Islet of Langerhans (tissue), 1 donor: ENCODE measurements around the gene ATOX1.
"Not testable (repeated sequence)": the region's sequence is repeated elsewhere in the genome, so short reads cannot be mapped to it uniquely, and the experiment has no call there.

Experiments used
- FAIRE-seq: peaks from one replicate; lab custom pipeline; 2011; peaks lifted over from hg19 to GRCh38; lab: Jason Lieb, UNC

ATOX1 gene

DNA sequence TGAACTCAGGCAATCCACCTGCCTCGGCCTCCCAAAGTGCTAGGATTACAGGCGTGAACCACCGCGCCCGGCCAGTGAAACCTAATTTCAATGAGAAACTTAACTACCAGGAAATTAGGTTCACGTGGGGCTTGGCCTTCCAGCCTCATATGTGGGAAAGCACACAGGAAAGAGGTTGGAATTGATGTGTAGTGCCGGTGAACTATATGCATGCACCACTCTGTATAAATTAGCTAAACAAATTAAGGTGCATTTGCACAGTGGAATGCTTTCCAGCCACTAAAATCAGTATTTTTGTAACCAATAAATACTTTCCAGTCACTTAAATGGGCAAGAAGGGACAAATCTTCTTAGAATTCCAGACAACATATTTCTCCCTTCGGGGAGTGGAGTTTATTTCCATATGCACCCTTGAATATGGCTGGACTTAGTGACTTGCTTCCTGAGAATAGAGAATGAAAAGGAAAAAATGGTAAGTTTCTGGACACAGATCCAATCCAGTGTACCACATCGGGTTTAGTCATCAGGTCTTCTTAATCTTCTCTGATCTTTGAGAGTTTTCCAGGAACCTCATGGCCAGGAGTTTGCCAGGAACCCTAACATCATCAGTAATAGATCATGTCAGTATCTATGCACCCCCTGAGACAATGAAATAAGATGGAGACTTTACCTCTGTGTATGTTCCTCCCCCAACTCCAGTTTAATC lies 24.9 kb downstream of the ATOX1 start:
- FAIRE-seq = no peak

DNA sequence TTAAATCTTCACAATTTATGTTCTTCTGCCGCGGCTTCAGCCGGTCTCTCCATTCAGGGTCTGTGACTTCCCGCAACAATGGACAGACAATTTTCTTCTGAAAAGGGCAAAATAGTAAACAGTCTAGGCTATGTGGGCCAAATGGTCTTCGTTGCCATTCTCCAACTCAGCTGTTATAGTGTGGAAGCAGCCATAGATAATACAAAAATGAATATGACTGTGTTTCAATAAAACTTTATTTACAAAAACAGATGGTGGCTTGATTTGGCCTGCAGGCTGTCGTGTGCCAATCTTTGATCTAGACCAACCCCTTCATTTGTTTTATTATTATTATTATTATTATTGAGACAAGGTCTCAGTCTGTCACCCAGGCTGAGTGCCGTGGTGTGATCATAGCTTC lies 28.1 kb downstream of the ATOX1 start:
- no peak for FAIRE-seq

DNA sequence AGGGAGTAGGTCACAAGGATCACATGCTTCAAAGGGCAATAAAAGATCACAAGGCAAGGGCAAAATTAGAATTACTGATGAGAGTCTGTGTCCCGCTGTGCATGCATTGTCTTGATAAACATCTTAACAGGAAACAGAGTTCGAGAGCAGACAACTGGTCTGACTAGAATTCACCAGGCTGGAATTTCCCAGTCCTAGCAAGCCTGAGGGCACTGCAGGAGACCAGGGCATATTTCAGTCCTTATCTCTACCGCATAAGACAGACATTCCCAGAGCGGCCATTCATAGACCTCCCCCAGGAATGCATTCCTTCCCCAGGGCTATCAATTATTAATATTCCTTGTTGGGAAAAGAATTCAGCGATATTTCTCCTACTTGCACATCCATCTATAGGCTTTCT lies 28.8 kb downstream of the ATOX1 start:
- FAIRE-seq = not testable (repeated sequence)

DNA sequence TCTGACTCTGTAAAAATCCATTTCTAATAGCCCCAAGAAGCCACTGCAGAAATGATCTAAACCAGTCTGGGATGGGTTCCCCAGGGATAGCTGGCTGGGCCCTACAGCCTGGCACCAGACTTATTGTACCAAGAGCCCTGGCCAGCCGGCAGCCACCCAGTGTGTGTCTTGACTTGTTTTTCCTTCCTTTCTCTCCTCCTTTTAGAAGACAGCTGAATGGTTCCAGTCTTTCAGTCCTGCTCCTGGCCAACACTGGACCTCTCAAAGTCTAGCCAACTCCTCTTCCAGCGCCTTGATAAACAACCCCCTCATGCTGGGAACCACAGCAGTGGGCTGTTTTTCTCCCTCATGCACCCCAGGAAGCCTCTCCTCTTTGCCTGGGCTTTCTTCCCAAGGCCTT lies 34.1 kb downstream of the ATOX1 start:
- no peak for FAIRE-seq

DNA sequence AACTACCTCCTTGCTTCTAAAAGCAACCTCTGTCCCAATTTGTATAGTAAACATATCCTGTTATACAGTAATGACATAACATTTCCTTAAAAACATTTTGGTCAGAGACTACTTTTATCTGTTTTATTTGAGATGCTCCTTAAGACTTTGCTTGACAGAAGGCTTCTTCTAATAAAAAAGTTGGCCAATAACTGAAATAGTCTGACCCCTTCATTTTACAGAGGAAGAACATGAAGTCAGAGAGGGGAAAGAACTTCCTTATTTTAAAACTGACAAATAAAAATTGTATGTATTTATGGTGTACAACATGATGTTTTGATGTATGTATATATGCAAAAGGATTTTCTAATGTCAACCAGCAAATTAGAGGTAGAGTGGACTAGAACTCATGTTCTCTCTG lies 35.9 kb downstream of the ATOX1 start:
- no peak for FAIRE-seq

DNA sequence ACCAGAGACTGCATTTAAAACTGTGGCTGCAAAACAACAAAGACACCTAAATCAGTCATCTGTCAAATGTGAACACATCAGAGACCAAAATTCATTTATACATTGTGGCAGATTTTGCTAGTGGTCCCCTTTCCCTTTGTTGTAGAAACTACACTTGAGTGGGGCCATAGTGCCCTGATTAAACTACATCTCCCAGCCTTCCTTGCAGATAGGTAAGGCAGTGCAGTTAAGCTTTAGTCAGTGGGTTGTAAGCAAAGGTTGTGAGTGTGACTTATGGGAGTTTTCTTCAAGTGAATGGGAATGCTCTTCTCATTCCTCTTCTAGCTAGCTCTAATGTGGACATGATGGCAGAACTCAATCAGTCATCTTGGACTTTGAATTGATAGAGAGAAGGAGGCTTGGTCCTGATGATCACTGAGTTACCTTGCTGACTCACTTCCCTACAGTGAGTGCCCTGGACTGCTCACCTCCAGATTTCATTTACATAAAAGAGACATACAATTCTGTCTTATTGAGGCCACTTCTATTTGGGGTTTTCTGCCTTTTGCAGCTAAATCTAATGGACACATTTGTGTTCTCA lies 36.5 kb downstream of the ATOX1 start:
- no peak for FAIRE-seq

DNA sequence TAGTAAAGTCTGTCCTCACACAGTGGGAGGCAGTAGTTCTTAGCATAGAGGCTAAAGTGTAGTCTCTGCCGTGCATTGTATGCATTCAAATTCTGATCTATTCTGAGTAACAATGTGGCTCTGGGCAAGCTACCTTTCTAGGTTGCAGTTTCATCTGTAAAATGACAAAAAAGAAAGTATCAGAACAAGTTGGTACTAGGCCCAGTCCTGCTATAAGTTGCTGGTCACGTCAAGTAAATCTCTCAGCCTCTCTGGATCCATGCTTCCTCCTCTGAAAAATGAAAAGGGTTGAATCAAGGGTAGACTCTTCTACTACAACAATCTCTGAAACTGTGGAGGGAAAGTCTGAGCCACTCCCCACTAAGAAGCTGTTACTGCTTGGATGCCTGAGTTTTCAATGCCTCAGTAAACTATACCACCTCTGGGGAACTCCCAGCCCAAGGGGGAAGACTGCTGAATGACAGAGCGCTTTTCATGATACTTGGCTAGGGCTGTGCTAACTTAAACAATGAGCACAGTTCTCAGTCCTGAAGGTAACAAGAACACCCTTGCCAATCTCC lies 37.3 kb downstream of the ATOX1 start:
- FAIRE-seq = no peak

DNA sequence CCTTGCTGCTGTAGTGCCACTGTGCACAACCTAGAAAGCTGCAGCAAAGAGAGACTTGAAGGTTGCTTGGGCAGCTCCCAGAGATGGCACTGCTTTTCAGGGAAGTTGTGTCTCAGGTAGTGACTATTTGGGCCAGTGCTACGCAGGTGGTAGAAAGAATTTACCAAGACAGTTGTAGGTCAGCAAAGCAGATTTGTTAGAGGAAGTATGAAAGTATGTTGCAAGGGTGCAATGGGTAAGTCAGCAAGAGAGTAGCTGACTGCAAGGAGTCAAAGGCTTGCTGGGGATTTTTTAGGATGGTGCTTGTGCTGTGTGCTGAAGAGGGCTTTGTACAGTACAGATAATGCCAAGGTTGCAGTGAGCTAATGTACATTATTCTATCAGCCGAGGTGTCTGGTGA lies 38.2 kb downstream of the ATOX1 start:
- FAIRE-seq = no peak

DNA sequence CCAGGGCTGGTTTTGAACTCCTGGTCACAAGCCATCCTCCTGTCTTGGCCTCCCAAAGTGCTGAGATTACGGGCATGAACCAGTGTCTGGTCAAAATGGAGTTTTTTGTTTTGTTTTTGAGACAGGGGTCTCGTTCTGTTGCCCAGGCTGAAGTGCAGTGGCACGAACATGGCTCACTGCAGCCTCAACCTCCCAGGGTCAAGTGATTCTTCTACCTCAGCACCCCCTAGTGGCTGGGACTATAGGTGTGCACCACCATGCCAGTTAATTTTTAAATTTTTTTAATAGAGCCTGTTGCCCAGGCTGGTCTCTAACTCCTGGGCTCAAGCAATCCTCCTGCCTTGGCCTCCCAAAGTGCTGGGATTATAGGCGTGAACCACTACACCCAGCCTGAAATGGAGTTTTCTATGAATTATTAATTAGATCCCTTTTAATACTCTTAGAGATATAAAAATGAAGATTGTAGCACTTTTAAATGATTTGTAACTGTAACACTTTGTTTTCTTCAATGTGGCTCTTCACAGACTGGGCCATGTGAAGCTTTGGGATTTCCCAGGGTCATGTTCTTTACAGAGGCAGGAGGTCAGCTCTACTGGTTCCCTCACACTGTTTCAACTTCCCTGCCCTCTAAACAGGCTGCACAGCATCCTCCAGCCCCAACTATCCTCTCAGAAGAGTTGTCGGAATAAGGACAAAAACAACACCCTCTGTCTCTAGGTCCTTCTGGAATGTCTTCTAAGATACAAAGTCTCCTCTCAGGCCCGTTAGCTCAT lies 39.0 kb downstream of the ATOX1 start:
- no peak for FAIRE-seq

DNA sequence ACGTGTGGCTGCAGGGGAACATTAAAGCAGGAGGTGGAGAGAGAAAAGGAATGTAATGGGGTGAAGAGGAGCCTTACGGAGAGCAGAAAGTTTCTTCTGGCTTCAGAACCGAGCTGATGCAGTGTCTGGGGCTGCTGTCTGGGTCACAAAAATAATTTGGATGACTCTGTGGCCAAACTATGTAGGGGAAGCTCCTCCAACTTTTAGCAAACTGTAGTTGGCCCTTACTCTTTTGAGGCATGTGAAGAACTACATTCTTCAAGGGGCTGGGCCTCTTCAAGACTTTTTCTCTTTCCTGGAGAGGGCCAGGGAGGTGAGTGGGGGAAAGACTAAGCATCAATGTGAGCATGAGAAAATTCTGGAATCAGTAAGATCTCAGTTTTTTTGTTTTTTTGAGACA lies 39.8 kb downstream of the ATOX1 start:
- FAIRE-seq = no peak

DNA sequence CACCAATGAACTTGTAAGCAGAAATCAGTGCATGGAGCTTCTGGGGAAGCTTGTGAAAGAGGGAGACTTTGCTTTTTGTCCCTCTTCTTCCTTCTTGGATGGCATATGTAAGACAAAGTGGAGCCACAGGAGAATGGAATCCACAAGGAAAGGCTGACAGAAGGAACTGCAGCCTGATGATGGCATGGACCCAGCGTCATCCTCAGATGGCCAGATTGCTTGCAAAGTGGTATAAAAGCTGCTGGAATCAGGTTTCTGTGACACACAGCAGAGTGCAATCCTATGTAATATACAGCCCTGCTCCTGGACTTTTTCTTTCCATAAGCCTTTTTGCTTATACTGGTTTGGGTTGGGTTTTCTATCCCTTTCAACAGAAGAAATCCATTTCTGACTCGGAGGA lies 40.3 kb downstream of the ATOX1 start:
- no peak for FAIRE-seq

DNA sequence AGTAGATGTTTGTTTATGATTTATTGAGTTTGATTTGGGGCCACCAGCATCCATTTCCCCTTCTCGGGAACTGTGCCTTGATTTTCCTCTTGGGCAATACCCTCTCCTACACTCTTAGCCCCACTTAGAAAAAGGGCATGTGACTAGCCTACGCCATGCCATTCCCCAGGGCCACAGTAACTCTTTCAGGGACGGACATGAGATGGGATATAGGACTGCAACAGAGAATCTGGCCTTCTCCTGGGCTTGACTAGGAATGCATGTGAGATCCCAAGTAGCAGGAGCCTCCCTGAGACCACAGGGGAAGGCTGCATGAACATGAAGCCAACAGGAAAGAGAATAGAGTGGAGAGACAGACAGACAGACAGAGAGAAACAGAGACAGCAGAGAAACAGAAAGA lies 41.0 kb downstream of the ATOX1 start:
- FAIRE-seq = no peak

DNA sequence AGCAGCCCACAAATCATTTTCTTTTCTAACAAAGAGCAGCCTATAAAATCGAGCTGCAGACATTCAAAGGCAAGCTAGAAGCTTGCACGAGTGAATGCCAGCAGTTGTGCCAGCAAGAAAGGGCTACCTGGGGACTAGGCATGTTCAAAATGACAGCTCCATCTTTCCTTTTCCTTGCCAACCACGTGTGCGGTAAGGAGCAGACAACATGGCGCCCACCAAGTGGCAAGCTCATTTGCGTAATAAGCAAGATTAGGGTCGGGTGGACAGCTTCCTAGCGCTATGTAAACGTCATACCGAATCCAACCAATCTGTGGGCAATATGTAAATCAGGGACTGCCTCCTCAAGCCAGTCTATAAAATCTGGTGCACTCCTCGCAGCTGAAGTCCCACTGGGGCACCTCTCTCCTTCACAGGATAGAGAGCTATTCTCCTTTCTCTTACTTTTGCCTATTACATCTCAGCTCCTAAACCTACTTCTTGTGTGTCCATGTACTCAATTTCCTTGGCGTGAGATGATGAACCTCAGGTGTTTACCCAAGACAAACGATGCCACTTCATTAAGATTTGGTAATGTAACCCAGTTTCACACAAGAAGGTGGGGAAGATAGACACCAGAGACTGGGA lies 49.2 kb downstream of the ATOX1 start:
- no peak for FAIRE-seq

DNA sequence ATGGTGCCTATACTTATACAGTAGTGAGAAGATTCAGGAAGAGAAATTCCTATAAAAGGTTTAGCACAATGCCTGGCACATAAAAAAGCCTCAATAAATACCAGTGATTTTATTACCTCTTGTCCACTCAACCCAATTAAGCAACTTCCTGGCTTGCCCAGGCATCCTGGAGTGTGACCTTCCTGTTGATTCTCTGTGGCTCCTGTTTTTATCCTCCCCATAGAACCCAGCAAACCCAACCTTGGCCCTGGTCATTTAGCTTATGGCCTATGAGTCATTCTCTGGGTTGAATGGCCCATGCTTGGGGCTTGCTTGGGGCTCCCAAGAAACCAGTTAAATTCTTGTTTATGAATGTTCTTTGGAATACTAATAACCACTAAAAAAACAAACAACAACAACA lies 50.3 kb downstream of the ATOX1 start:
- no peak for FAIRE-seq

DNA sequence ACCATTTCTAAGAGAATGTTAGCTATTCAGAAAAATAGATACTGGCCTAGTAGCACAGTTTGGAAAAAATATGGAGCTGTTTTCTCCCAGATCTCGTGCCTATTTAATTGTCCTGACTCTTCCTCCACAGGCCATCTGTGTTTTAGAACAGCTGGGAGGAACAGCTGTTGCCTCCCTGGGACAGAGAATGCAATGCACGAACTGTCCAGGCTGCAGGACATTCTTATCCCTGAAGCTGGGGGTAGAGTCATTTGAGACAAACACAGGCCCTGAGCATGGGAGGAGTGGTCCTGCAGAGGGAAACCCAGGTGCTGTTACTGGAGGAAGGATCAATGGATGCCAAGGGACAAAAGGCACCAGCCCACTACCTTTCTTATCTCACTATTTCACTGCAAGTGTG lies 50.9 kb downstream of the ATOX1 start:
- no peak for FAIRE-seq

DNA sequence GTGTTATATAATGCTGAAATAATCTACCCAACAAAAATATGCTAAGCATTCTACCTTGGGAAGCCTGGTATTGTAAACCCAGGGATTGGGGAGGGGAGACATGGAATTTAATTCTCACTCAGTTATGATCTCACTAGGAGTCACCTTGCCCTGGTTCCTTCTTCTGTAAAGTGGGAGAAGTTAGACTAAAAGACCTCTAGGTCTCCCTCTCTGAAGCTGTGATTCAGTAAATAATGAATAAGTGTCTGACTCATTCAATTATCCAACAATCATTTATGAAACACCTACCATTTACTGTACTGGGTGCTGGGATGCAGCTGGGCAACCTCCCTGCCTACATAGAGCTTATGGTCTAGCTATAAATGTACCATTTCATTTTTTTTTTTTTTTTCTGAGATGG lies 51.5 kb downstream of the ATOX1 start:
- no peak for FAIRE-seq

DNA sequence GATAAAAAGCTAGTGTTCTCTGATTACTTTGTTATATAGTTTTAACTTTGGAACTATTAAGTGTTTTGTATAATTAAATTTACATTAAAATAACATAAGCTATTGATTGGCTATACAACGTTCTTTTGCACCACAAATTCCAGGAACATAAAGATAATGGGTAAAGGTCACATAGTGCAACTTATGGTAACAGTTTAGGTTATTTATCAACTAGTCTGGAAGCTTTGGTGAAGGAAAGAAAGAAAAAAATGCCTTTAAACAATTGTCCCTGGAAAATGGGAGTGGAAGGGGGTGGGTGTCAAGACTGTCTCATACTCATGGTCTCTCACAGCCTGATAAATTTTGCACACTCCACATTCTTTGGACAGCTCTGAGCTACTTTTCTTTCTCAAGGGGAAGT lies 54.7 kb downstream of the ATOX1 start:
- FAIRE-seq = no peak

DNA sequence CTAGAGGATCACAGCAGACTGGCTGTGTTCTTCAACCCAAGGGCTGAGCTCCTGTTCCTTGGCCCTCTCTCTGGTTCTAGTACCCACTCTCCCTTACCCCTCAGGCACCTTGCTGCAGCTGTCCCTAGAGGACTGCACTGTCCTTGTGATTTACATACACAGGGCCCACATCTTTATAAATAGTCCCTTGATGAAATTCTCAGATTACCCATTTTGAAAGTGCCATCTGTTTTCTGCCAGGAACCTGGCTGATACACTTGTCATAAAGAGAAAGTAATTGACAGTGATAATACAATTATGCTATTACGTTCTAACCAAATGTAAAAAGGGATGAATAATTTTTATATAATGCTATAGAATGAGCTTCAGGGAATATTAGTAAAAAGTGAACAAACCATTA lies 55.2 kb downstream of the ATOX1 start:
- no peak for FAIRE-seq

DNA sequence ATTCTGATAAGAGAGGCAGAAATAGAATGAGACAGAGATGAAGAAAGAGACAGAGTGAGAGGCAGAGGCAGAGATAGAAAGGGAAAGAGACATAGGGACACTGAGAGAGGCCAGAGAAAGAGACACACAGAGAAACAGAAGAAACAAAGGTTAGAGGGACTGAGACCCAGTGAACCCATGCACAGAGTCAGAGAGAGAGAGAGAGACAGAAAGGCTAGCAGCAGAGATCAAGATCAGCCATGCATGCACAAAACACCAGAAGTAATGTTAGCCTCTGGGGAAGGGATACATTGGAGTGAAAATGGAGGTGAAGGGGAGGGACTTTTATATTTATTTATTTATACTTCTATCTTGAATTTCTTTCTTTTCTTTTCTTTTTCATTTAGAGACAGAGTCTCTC lies 57.6 kb downstream of the ATOX1 start:
- FAIRE-seq = no peak

DNA sequence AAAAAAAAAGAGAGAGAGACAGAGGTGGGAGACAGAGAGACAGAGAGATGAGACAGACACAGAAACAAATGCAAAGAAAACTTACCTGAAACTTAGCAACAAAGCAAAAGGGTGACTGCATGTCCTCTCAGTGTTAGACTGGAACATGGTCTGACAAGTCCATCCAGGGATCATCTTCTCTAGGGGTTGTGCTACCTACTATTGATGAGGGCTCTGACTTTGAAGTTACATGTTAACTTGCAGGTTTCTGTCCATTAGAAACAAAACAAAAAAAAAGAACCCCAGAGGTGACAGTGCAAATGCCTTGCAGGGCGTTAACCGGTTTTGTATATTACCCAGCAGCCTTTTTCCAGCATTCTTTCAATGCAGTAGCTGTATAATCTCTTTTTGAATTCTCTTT lies 58.1 kb downstream of the ATOX1 start:
- no peak for FAIRE-seq

DNA sequence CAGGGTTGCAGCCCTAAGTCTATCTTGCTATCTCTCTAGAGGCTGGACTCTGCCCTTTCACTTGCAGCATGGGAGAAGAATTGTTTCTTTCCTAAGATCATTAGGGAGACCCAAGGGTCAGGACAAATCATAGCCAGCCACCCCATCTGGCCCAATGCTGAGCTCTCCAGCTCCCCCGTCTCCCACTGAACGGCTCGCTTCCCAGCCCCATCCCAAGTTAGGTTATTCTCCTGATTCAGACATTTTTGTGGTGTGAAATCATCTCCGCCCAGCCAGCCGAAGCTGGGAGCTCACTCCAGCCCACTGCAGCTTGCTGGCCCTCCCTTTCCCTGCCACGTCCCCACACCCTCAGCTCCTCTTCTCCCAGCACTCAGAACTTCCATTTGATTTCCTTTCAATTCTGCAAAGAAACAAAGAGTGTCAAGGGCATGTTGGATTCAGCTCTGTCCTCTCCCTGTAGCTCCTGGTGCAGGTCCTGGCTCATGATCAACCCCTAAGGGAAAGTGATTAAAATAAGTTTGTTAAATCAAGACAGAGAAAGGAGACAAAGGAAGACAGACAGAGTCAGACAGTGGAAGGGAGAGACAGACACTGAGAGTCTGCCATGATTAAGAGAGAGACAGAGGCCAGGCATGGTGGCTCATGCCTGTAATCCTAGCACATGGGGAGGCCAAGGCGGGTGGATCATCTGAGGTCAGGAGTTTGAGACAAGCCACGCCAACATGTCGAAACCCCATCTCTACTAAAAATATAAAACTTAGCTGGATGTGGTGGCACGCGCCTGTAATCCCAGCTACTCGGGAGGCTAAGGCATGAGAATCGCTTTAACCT lies 59.1 kb downstream of the ATOX1 start:
- FAIRE-seq = no peak

DNA sequence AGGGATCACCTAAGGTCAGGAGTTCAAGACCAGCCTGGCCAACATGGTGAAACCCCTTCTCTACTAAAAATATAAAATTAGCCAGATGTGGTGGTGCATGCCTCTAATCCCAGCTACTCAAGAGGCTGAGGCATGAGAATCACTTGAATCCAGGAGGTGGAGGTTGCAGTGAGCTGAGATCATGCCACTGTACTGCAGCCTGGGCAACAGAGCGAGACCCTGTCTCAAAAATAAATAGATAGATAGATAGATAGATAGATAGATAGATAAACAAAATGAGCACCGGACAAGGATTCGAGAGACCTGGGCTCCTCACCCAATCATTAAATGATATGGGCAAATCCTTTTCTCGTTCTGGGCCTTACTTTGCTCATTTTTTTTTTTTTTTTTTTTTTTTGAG lies 60.4 kb downstream of the ATOX1 start:
- FAIRE-seq = not testable (repeated sequence)
